Astrocyte (in vitro differentiated cells and primary cell): Measurements from ENCODE around the gene YAF2. TPM values are rescaled to one million over a fixed set of nuclear protein-coding genes. Genes with fewer than 3 reads are reported as not detected.

Experiments
- DNase-seq: peaks from one replicate; pipeline ENCODE4 v3.0.0-alpha.2; 2010; ENCODE audit warnings: low read depth
- FAIRE-seq: peaks from 2 replicates; lab custom pipeline; 2011; peaks lifted over from hg19 to GRCh38; lab: Jason Lieb, UNC
- H2AFZ ChIP-seq: 2 replicates; pipeline ENCODE4 v1.6.0; 2012; ENCODE audit warnings: low read depth, low read length, inconsistent platforms
- H3K27ac ChIP-seq: 2 replicates; pipeline ENCODE4 v1.5.1; 2011; ENCODE audit warnings: low read depth, low read length, inconsistent platforms
- H3K27me3 ChIP-seq: 2 replicates; pipeline ENCODE4 v1.6.0; 2011; ENCODE audit warnings: low read length, inconsistent platforms; ENCODE audit not compliant: insufficient read depth
- H3K36me3 ChIP-seq: 2 replicates; pipeline ENCODE4 v1.5.1; 2011; ENCODE audit warnings: low read length, inconsistent platforms; ENCODE audit not compliant: insufficient read depth
- H3K4me1 ChIP-seq: 2 replicates; pipeline ENCODE4 v1.5.1; 2011; ENCODE audit warnings: low read length, inconsistent platforms; ENCODE audit not compliant: insufficient read depth
- H3K4me2 ChIP-seq: 2 replicates; pipeline ENCODE4 v1.6.0; 2012; ENCODE audit warnings: low read length, inconsistent platforms
- H3K4me3 ChIP-seq: 2 replicates; pipeline ENCODE4 v1.5.1; 2011; ENCODE audit warnings: low read depth, mild to moderate bottlenecking, low read length, inconsistent platforms; ENCODE audit not compliant: insufficient read depth
- H3K79me2 ChIP-seq: 2 replicates; pipeline ENCODE4 v1.6.0; 2012; ENCODE audit warnings: mild to moderate bottlenecking, low read length, inconsistent platforms; ENCODE audit not compliant: insufficient read depth
- H3K9ac ChIP-seq: 2 replicates; pipeline ENCODE4 v1.6.0; 2012; ENCODE audit warnings: mild to moderate bottlenecking, low read length, inconsistent platforms
- H3K9me3 ChIP-seq: 2 replicates; pipeline ENCODE4 v1.5.1; 2012; ENCODE audit warnings: low read depth, mild to moderate bottlenecking, low read length, inconsistent platforms; ENCODE audit not compliant: insufficient read depth
- H4K20me1 ChIP-seq: 2 replicates; pipeline ENCODE4 v1.6.0; 2012; ENCODE audit warnings: low read length, inconsistent platforms; ENCODE audit not compliant: insufficient read depth
- H3K27ac Mint-ChIP-seq: one replicate; pipeline ENCODE4 v1.8.0; 2021; ENCODE audit warnings: mild to moderate bottlenecking, mixed read lengths; ENCODE audit not compliant: unreplicated experiment
- H3K27me3 Mint-ChIP-seq: one replicate; pipeline ENCODE4 v1.8.0; 2021; ENCODE audit warnings: low read depth, mixed read lengths; ENCODE audit not compliant: unreplicated experiment
- H3K36me3 Mint-ChIP-seq: one replicate; pipeline ENCODE4 v1.8.0; 2021; ENCODE audit warnings: low read depth, mixed read lengths; ENCODE audit not compliant: unreplicated experiment
- H3K4me1 Mint-ChIP-seq: one replicate; pipeline ENCODE4 v1.8.0; 2021; ENCODE audit warnings: low read depth, mixed read lengths; ENCODE audit not compliant: unreplicated experiment
- H3K4me3 Mint-ChIP-seq: one replicate; pipeline ENCODE4 v1.8.0; 2021; ENCODE audit warnings: mild to moderate bottlenecking, moderate library complexity, mixed read lengths; ENCODE audit not compliant: unreplicated experiment
- H3K9me3 Mint-ChIP-seq: one replicate; pipeline ENCODE4 v1.8.0; 2021; ENCODE audit warnings: mild to moderate bottlenecking, mixed read lengths; ENCODE audit not compliant: unreplicated experiment
- EZH2 ChIP-seq: IDR thresholded peaks from 2 replicates; pipeline ENCODE4 v1.6.1; 2012; ENCODE audit warnings: mild to moderate bottlenecking, low read length, inconsistent platforms; ENCODE audit not compliant: insufficient read depth
- total RNA-seq: library from RNA; stranded (reverse); gene quantifications from 2 replicates; pipeline ENCODE4 v1.2.1, GENCODE V29; 2021
- TF ChIP-seq, protein P1 (sequence below): IDR thresholded peaks from 2 replicates; pipeline ENCODE4 v1.5.1; 2011; ENCODE audit warnings: low read depth, mild to moderate bottlenecking, inconsistent platforms, low read length, moderate library complexity; ENCODE audit not compliant: insufficient read depth

Gene YAF2
- total RNA-seq, 1 donor from 2014 or later = 28.6 TPM

DNA sequence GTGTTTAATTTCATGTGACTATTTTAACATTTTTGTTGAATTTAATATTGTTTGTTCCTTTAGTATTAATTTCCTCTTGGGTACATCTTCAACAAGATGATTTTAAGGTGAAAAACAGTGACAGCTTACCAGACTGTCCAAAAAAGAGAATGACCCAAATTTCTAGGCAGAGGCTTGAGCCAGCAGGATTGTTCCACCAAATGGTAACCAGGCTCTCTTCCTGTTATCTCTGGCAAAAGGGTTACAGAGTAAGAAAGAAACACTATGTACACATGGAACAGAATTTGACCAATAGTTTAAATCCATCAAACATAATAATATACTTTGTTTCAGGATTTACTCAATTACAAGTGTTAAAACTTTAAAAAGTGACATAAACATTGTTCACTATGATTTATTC, 39.0 kb downstream of the YAF2 start:
- Mint-ChIP-seq H3K4me3 (no peak overlapping the region), H3K4me1 (no peaks in the 10 kb centered on the region), H3K9me3 (no peaks in the 10 kb centered on the region), H3K27ac (no peak overlapping the region), H3K36me3 (peaks cover 13% of the 10 kb centered on the region), H3K27me3 (no peaks in the 10 kb centered on the region)
- no peak overlapping the region for H2AFZ ChIP-seq
- H3K4me3 ChIP-seq = no peak overlapping the region
- no peak overlapping the region for H3K27ac ChIP-seq
- no peaks in the 10 kb centered on the region for H3K27me3 ChIP-seq
- peaks cover 3% of the 10 kb centered on the region for H3K79me2 ChIP-seq
- TF ChIP-seq EZH2 = no peak
- TF ChIP-seq, protein P1, sequence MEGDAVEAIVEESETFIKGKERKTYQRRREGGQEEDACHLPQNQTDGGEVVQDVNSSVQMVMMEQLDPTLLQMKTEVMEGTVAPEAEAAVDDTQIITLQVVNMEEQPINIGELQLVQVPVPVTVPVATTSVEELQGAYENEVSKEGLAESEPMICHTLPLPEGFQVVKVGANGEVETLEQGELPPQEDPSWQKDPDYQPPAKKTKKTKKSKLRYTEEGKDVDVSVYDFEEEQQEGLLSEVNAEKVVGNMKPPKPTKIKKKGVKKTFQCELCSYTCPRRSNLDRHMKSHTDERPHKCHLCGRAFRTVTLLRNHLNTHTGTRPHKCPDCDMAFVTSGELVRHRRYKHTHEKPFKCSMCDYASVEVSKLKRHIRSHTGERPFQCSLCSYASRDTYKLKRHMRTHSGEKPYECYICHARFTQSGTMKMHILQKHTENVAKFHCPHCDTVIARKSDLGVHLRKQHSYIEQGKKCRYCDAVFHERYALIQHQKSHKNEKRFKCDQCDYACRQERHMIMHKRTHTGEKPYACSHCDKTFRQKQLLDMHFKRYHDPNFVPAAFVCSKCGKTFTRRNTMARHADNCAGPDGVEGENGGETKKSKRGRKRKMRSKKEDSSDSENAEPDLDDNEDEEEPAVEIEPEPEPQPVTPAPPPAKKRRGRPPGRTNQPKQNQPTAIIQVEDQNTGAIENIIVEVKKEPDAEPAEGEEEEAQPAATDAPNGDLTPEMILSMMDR = no peak
- no peak overlapping the region for H3K9ac ChIP-seq
- no peaks in the 10 kb centered on the region for H3K9me3 ChIP-seq
- H4K20me1 ChIP-seq = no peaks in the 10 kb centered on the region
- no peak for DNase-seq
- no peak for FAIRE-seq
- H3K4me1 ChIP-seq = no peaks in the 10 kb centered on the region
- no peaks in the 10 kb centered on the region for H3K36me3 ChIP-seq
- H3K4me2 ChIP-seq = no peak overlapping the region

DNA sequence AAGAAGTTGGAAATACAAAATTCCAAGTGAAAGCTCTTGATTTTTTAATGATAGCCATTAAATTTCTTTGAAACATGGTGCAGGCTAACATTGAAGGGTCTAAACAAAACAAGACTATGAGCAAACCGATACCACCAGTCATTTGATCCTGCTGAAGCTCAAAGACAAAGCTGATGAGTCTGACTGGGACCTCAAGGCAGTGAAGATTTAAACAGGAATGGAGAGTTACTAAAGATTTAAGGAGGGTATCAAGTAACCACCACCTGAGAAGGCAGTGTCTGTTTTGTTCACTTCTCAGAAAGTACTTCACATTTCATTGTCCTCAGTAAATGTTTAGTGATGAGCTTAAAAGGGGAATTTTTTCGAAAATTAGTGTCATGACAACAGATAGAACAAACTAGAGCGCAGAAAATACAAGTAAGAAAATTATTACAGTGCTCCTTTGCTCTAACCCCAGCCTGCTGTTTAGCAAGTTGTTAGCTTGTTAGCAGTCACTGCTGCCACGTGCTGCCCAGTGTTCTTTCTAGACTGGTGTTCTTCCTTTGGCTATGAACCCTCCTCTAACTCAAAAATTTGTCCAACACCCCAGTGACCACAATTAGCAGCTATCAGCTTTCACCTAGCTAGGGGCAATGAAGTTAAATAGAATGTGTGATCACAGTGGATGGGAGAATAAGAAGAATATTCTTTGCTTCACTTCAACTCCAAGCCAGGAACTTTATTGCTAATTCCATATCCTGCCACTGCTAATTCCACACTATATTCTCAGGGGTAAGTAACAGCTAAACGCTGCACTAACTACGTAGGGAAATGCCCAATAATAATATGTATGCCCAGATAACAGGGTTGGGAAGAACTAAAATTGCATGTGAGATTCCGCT, 41.1 kb downstream of the YAF2 start:
- TF ChIP-seq EZH2 = no peak
- TF ChIP-seq, protein P1 = no peak
- DNase-seq = no peak
- Mint-ChIP-seq H3K36me3 (peaks cover 9% of the 10 kb centered on the region), H3K27me3 (no peaks in the 10 kb centered on the region), H3K4me3 (no peak overlapping the region), H3K9me3 (no peaks in the 10 kb centered on the region), H3K27ac (no peak overlapping the region), H3K4me1 (no peaks in the 10 kb centered on the region)
- Histone ChIP-seq H3K36me3 (no peaks in the 10 kb centered on the region), H3K4me1 (no peaks in the 10 kb centered on the region), H3K9me3 (no peaks in the 10 kb centered on the region), H4K20me1 (no peaks in the 10 kb centered on the region), H3K4me2 (no peak overlapping the region), H3K4me3 (no peak overlapping the region), H2AFZ (no peak overlapping the region), H3K27me3 (no peaks in the 10 kb centered on the region), H3K27ac (no peak overlapping the region), H3K79me2 (peaks cover 6% of the 10 kb centered on the region), H3K9ac (no peak overlapping the region)
- FAIRE-seq = no peak

DNA sequence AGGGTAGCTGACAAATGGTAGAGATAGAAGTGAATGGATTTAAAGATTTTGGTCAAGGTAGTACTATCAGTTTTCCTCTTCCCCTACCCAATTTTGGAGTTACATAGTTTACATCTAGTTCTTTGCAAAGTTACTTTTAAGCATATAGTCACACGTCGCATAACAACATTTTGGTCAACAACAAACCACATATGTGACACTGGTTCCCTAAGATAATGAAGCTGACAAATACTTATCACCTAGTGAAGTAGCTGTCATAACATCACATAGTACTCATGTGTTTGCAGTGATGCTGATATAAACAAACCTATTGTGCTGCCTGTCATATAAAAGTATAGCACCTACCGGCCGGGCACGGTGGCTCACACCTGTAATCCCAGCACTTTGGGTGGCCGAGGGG, 45.4 kb downstream of the YAF2 start:
- H3K36me3 Mint-ChIP-seq = peaks cover 6% of the 10 kb centered on the region
- H3K4me2 ChIP-seq = no peak overlapping the region
- no peaks in the 10 kb centered on the region for H4K20me1 ChIP-seq
- no peaks in the 10 kb centered on the region for H3K9me3 ChIP-seq
- FAIRE-seq (no peak), DNase-seq (no peak)
- H3K27me3 Mint-ChIP-seq = no peaks in the 10 kb centered on the region
- H3K9ac ChIP-seq = no peak overlapping the region
- peaks cover 2% of the 10 kb centered on the region for H3K4me1 Mint-ChIP-seq
- no peak for TF ChIP-seq EZH2
- TF ChIP-seq, protein P1 = no peak
- no peak overlapping the region for H2AFZ ChIP-seq
- H3K4me3 Mint-ChIP-seq = no peak overlapping the region
- H3K4me1 ChIP-seq = no peaks in the 10 kb centered on the region
- no peaks in the 10 kb centered on the region for H3K27me3 ChIP-seq
- H3K27ac Mint-ChIP-seq = no peak overlapping the region
- no peak overlapping the region for H3K4me3 ChIP-seq
- H3K27ac ChIP-seq = no peak overlapping the region
- H3K36me3 ChIP-seq = no peaks in the 10 kb centered on the region
- no peaks in the 10 kb centered on the region for H3K9me3 Mint-ChIP-seq
- H3K79me2 ChIP-seq = peaks cover 6% of the 10 kb centered on the region
